Caco-2 (cell line): ENCODE measurements around the gene BCL7C. TPM values are rescaled to one million over a fixed set of nuclear protein-coding genes. Genes with fewer than 3 reads are reported as not detected.
"Not testable (repeated sequence)": the region's sequence is repeated elsewhere in the genome, so short reads cannot be mapped to it uniquely, and the experiment has no call there.

ENCODE experiments used
- BruUV-seq: library from RNA; stranded (reverse); fragments of 400-500 nt; replicated peaks from 2 replicates; lab custom pipeline; 2021; lab: Mats Ljungman, UMichigan
- CTCF ChIA-PET: fragments of 300-600 bp; sonication (Branson Sonifier 250); formaldehyde crosslinking; loops from one replicate; lab custom pipeline; 2022; ENCODE audit warnings: antibody characterized with exemption; lab: Charles Lee
- POLR2A ChIA-PET: fragments of 300-600 bp; sonication (Branson Sonifier 250); formaldehyde crosslinking; loops from one replicate; lab custom pipeline; 2022; ENCODE audit warnings: antibody characterized with exemption; lab: Charles Lee
- DNase-seq, 2 experiments: peaks; one replicate each; pipeline versions ENCODE4 v3.0.0 to v3.0.0-alpha.2; 2020 to 2022
- H3K27me3 ChIP-seq: replicated peaks from 2 replicates; pipeline ENCODE4 v1.6.0; 2011; ENCODE audit warnings: low read length; ENCODE audit not compliant: control insufficient read depth, insufficient read depth
- H3K36me3 ChIP-seq: 2 replicates; pipeline ENCODE4 v1.5.1; 2011; ENCODE audit warnings: low read length; ENCODE audit not compliant: control insufficient read depth, insufficient read depth
- H3K4me1 ChIP-seq: fragments of 250-450 bp; sonication (Bioruptor Pico); 2 replicates; pipeline ENCODE4 v1.5.1; 2020; ENCODE audit warnings: mild to moderate bottlenecking
- H3K4me3 ChIP-seq: 2 replicates; pipeline ENCODE4 v1.5.1; 2011; ENCODE audit warnings: low read depth, mild to moderate bottlenecking, control low read depth, low read length
- H3K9me3 ChIP-seq: fragments of 250-450 bp; sonication (Bioruptor Pico); 2 replicates; pipeline ENCODE4 v1.5.1; 2020; ENCODE audit warnings: mild to moderate bottlenecking, moderate library complexity
- H3K27ac Mint-ChIP-seq: one replicate; pipeline ENCODE4 v1.8.0; 2022; ENCODE audit warnings: mixed read lengths; ENCODE audit not compliant: unreplicated experiment
- H3K27me3 Mint-ChIP-seq: one replicate; pipeline ENCODE4 v1.8.0; 2022; ENCODE audit warnings: mixed read lengths; ENCODE audit not compliant: insufficient read depth, unreplicated experiment
- H3K36me3 Mint-ChIP-seq: one replicate; pipeline ENCODE4 v1.8.0; 2022; ENCODE audit warnings: mild to moderate bottlenecking, mixed read lengths; ENCODE audit not compliant: insufficient read depth, unreplicated experiment
- H3K4me1 Mint-ChIP-seq: one replicate; pipeline ENCODE4 v1.8.0; 2022; ENCODE audit warnings: low read depth, mixed read lengths; ENCODE audit not compliant: unreplicated experiment
- H3K4me3 Mint-ChIP-seq: one replicate; pipeline ENCODE4 v1.8.0; 2022; ENCODE audit warnings: mild to moderate bottlenecking, moderate library complexity, mixed read lengths; ENCODE audit not compliant: unreplicated experiment
- H3K9me3 Mint-ChIP-seq: one replicate; pipeline ENCODE4 v1.8.0; 2022; ENCODE audit warnings: mixed read lengths; ENCODE audit not compliant: unreplicated experiment
- intact Hi-C: fragments of 100-400 bp; cut with micrococcal nuclease; formaldehyde crosslinking; loops from one replicate; pipeline ENCODE4 v1.10.0; 2022; ENCODE audit not compliant: unreplicated experiment
- total RNA-seq: library from RNA; stranded (reverse); gene quantifications from 2 replicates; pipeline ENCODE4 v1.2.3, GENCODE V29; 2022
- TF ChIP-seq, protein P1 (sequence below), 2 experiments: fragments of 200-600 bp in 1 of 2; IDR thresholded peaks; 1 replicate in 1 of 2; 2 replicates in 1 of 2; pipeline versions ENCODE4 v1.5.1 to v1.8.0; 2011 to 2022; ENCODE audit warnings: antibody characterized with exemption in 1 of 2, control low read depth in 1 of 2, inconsistent platforms in 1 of 2, low read depth in 1 of 2, low read length in 1 of 2, mild to moderate bottlenecking in 1 of 2, moderate library complexity in 1 of 2; ENCODE audit not compliant: insufficient read depth in 1 of 2, severe bottlenecking in 1 of 2, unreplicated experiment in 1 of 2

BCL7C gene
- total RNA-seq, 1 experiment from 2014 or later = 17.7 TPM

DNA sequence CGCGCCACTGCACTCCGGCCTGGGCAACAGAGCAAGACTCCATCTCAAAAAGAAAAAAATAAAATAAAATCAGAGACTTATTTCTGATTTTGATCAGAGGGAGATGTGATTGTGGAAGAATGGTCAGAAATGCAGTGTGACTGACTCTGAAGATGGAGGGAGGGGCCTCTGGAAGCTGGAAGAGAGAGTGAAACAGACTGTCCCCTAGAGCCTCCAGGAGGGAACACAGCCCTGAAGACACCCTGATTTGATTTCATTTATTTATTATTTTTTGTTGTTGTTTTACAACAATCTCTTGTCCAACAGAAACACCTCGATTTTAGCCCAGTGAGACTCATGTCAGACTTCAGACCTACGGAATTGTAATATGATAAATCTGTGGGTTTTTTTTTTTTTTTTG is 26.1 kb downstream of the BCL7C start:
- H3K36me3 ChIP-seq = no peaks in the 10 kb centered on the region
- Mint-ChIP-seq H3K4me1 (no peaks in the 10 kb centered on the region), H3K36me3 (no peaks in the 10 kb centered on the region), H3K27me3 (no peaks in the 10 kb centered on the region), H3K9me3 (no peaks in the 10 kb centered on the region), H3K4me3 (no peak overlapping the region), H3K27ac (no peak overlapping the region)
- H3K9me3 ChIP-seq = peaks cover 4% of the 10 kb centered on the region; the same call in 1 of the 2 replicates
- no peak for DNase-seq
- no peak overlapping the region for H3K4me3 ChIP-seq
- POLR2A ChIA-PET = no interaction called here
- BruUV-seq = no TSS peak
- H3K27me3 ChIP-seq = no peaks in the 10 kb centered on the region
- no peaks in the 10 kb centered on the region for H3K4me1 ChIP-seq
- intact Hi-C loops = no loop called here
- TF ChIP-seq, protein P1, sequence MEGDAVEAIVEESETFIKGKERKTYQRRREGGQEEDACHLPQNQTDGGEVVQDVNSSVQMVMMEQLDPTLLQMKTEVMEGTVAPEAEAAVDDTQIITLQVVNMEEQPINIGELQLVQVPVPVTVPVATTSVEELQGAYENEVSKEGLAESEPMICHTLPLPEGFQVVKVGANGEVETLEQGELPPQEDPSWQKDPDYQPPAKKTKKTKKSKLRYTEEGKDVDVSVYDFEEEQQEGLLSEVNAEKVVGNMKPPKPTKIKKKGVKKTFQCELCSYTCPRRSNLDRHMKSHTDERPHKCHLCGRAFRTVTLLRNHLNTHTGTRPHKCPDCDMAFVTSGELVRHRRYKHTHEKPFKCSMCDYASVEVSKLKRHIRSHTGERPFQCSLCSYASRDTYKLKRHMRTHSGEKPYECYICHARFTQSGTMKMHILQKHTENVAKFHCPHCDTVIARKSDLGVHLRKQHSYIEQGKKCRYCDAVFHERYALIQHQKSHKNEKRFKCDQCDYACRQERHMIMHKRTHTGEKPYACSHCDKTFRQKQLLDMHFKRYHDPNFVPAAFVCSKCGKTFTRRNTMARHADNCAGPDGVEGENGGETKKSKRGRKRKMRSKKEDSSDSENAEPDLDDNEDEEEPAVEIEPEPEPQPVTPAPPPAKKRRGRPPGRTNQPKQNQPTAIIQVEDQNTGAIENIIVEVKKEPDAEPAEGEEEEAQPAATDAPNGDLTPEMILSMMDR (IDR thresholded peaks at IDR 0.05; ENCODE audit: insufficient read depth in 1 of 2, low read depth in 1 of 2, low read length in 1 of 2, severe bottlenecking in 1 of 2, unreplicated experiment in 1 of 2) = peak in 1 of 2 experiments; percentile 31
- CTCF ChIA-PET = interaction anchor here (1.0 to 1.9 kb wide), 2 partner anchors 23 to 28 kb away, joined by 3 to 10 read pairs; no protein-coding TSS in a partner anchor

DNA sequence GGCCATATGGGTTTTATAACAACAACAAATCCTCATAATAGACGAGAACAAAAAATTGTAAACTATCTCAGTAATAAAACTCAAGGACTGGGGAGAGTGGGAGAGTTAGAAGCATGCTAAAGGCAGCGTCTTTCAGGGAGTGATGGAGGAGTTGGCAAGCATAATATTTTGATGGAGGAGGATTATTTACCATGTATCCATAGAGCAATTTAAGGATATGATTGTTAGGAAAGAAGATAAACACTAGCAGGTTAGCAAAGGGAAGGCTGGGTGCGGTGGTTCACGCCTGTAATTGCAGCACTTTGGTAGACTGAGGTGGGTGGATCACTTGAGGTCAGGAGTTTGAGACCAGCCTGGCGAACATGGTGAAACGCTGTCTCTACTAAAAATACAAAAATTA is 27.8 kb downstream of the BCL7C start:
- no peaks in the 10 kb centered on the region for H3K4me1 ChIP-seq
- H3K9me3 ChIP-seq = peaks cover 4% of the 10 kb centered on the region; the same call in 1 of the 2 replicates
- H3K4me3 ChIP-seq = no peak overlapping the region
- POLR2A ChIA-PET = no interaction called here
- intact Hi-C loops = no loop called here
- Mint-ChIP-seq H3K4me3 (no peak overlapping the region), H3K27ac (no peak overlapping the region), H3K4me1 (no peaks in the 10 kb centered on the region), H3K27me3 (no peaks in the 10 kb centered on the region), H3K36me3 (no peaks in the 10 kb centered on the region), H3K9me3 (peaks cover 3% of the 10 kb centered on the region)
- no peak for DNase-seq
- no peaks in the 10 kb centered on the region for H3K36me3 ChIP-seq
- CTCF ChIA-PET = no interaction called here
- no TSS peak for BruUV-seq
- TF ChIP-seq, protein P1 (IDR thresholded peaks at IDR 0.05; ENCODE audit: insufficient read depth in 1 of 2, low read depth in 1 of 2, low read length in 1 of 2, severe bottlenecking in 1 of 2, unreplicated experiment in 1 of 2) = no peak
- H3K27me3 ChIP-seq = no peaks in the 10 kb centered on the region

DNA sequence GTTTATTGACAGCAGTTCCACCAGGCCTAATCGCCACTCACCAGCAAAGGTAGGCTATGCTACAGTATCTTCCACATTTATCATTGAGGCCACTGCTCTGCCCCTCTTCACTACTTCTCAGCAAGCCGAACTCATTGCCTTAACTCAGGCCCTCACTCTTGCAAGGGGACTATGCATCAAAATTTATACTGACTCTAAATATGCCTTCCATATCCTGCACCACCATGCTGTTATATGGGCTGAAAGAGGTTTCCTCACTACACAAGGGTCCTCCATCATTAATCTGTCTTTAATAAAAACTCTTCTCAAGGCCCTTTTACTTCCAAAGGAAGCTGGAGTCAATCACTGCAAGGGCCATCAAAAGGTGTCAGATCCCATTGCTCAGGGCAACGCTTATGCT is 30.7 kb downstream of the BCL7C start:
- H3K9me3 Mint-ChIP-seq = peaks cover 19% of the 10 kb centered on the region
- BruUV-seq, H3K36me3 ChIP-seq, H3K27me3 ChIP-seq, H3K27ac Mint-ChIP-seq, H3K4me3 Mint-ChIP-seq, DNase-seq, intact Hi-C loops, H3K4me3 ChIP-seq, H3K36me3 Mint-ChIP-seq, H3K27me3 Mint-ChIP-seq, POLR2A ChIA-PET, H3K4me1 ChIP-seq, H3K9me3 ChIP-seq, H3K4me1 Mint-ChIP-seq: not testable (repeated sequence)
- CTCF ChIA-PET = interaction anchor here (0.6 kb wide), 1 partner anchor 34 kb away, joined by 5 read pairs; no protein-coding TSS in a partner anchor

DNA sequence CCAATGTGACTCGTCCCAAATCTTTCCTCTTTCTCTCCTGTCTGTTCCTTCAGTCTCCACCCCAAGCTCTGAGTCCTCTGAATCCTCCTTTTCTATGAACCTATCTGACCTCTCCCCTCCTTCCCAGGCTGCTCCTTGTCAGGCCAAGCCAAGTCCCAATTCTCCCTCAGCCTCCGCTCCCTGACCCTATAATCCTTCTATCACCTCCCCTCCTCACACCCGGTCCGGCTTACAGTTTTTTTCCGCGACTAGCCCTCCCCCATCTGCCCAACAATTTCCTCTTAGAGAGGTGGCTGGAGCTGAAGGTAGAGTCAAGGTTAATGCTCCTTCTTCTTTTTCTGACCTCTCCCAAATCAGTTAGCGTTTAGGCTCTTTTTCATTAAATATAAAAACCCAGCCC is 33.1 kb downstream of the BCL7C start:
- H3K4me1 Mint-ChIP-seq, H3K27me3 Mint-ChIP-seq, H3K9me3 ChIP-seq, CTCF ChIA-PET, POLR2A ChIA-PET, H3K27ac Mint-ChIP-seq, intact Hi-C loops, H3K27me3 ChIP-seq, H3K4me3 Mint-ChIP-seq, H3K36me3 Mint-ChIP-seq, H3K4me3 ChIP-seq, H3K4me1 ChIP-seq, BruUV-seq, DNase-seq, H3K36me3 ChIP-seq: not testable (repeated sequence)
- H3K9me3 Mint-ChIP-seq = peaks cover 19% of the 10 kb centered on the region
